ENCODE measurements around the gene MAN1B1.
A peak's percentile ranks its signal among the peaks of the same experiment; 100 is the strongest.

Gene MAN1B1

GRCh38 chr9:137086531-137087408 lies at the start of gene MAN1B1:
TSS of gene MAN1B1 (plus strand) at chr9:137086985. CDS start at chr9:137087000, 15 bp downstream.
- peak; percentile 96 for DNase-seq

GRCh38 chr9:137037035-137037434 lies 49.8 kb upstream of the MAN1B1 start:
- no peak for DNase-seq

- DNase-seq, result no peak
These were observed 49.3 kb upstream of the MAN1B1 start for GRCh38 chr9:137037483-137037882.

- no peak for DNase-seq
These were observed 47.9 kb upstream of the MAN1B1 start for GRCh38 chr9:137038916-137039315.

- DNase-seq, result no peak
These were observed 47.0 kb upstream of the MAN1B1 start for GRCh38 chr9:137039611-137040366.

- no peak for DNase-seq
These were observed 46.2 kb upstream of the MAN1B1 start for GRCh38 chr9:137040568-137040967.

- DNase-seq, result no peak
These were observed 45.7 kb upstream of the MAN1B1 start for GRCh38 chr9:137041124-137041523.

- DNase-seq, result no peak
These were observed 43.7 kb upstream of the MAN1B1 start for GRCh38 chr9:137042751-137043727.

- no peak for DNase-seq
These were observed 42.7 kb upstream of the MAN1B1 start for GRCh38 chr9:137044037-137044436.

GRCh38 chr9:137044502-137045177 lies 42.1 kb upstream of the MAN1B1 start:
- no peak for DNase-seq

GRCh38 chr9:137045294-137046087 lies 41.3 kb upstream of the MAN1B1 start:
- no peak for DNase-seq

- DNase-seq, result peak; percentile 38
These were observed 40.5 kb upstream of the MAN1B1 start, which contains the start of gene NPDC1 for GRCh38 chr9:137046088-137046787. TSS of gene NPDC1 (minus strand) at chr9:137046177. CDS start at chr9:137045989, 188 bp downstream.

- no peak for DNase-seq
These were observed 37.9 kb upstream of the MAN1B1 start for GRCh38 chr9:137048655-137049543.

- DNase-seq, result peak; percentile 36
These were observed 37.0 kb upstream of the MAN1B1 start for GRCh38 chr9:137049544-137050449.

GRCh38 chr9:137050570-137050969 lies 36.2 kb upstream of the MAN1B1 start:
- DNase-seq, result no peak

GRCh38 chr9:137051145-137051724 lies 35.5 kb upstream of the MAN1B1 start:
- DNase-seq, result no peak

- DNase-seq, result no peak
These were observed 34.5 kb upstream of the MAN1B1 start for GRCh38 chr9:137052293-137052692.
